Endothelial cell of umbilical vein (primary cell): ENCODE measurements around the gene LLPH. TPM values are rescaled to one million over a fixed set of nuclear protein-coding genes. Genes with fewer than 3 reads are reported as not detected.

Experiments used
- BruUV-seq: library from RNA; stranded (reverse); fragments of 400-500 nt; replicated peaks from 2 replicates; lab custom pipeline; 2021; lab: Mats Ljungman, UMichigan
- CTCF ChIA-PET: fragments of 300-600, 350-600 bp; sonication (Branson Sonifier 250); formaldehyde crosslinking; loops from one replicate; lab custom pipeline; 2021; ENCODE audit warnings: antibody characterized with exemption, inconsistent platforms; lab: Charles Lee
- POLR2A ChIA-PET: fragments of 300-600, 350-600 bp; sonication (Branson Sonifier 250); formaldehyde crosslinking; loops from one replicate; lab custom pipeline; 2021; ENCODE audit warnings: antibody characterized with exemption, inconsistent platforms; lab: Charles Lee
- DNase-seq: peaks from one replicate; pipeline ENCODE4 v3.0.0-alpha.2; 2011; ENCODE audit warnings: low read depth, low spot score
- FAIRE-seq: peaks from 2 replicates; lab custom pipeline; 2011; peaks lifted over from hg19 to GRCh38; lab: Jason Lieb, UNC
- H2AFZ ChIP-seq: 2 replicates; pipeline ENCODE4 v1.6.0; 2012; ENCODE audit warnings: low read depth, low read length, control low read depth, inconsistent platforms
- H3K27ac ChIP-seq: 2 replicates; pipeline ENCODE4 v1.5.1; 2011; ENCODE audit warnings: low read depth, mild to moderate bottlenecking, control low read depth, low read length, moderate library complexity; ENCODE audit not compliant: insufficient read depth
- H3K27me3 ChIP-seq, 2 experiments: 2 replicates each; pipeline versions ENCODE4 v1.6.0 to v1.6.1; 2011; ENCODE audit warnings: low read length in 2 of 2, mixed read lengths in 1 of 2; ENCODE audit not compliant: control insufficient read depth in 2 of 2, insufficient read depth in 2 of 2
- H3K36me3 ChIP-seq, 2 experiments: 2 replicates in 1 of 2; 3 replicates in 1 of 2; pipeline ENCODE4 v1.5.1; 2011; ENCODE audit warnings: low read length in 2 of 2, mild to moderate bottlenecking in 1 of 2, moderate library complexity in 1 of 2; ENCODE audit not compliant: control insufficient read depth in 2 of 2, insufficient read depth in 2 of 2; ENCODE audit errors: extremely low read depth in 1 of 2
- H3K4me1 ChIP-seq: 3 replicates; pipeline ENCODE4 v1.5.1; 2011; ENCODE audit warnings: mild to moderate bottlenecking, low read length; ENCODE audit not compliant: control insufficient read depth, insufficient read depth; ENCODE audit errors: extremely low read depth
- H3K4me2 ChIP-seq: 2 replicates; pipeline ENCODE4 v1.6.1; 2011; ENCODE audit warnings: low read length, control low read depth, mixed read lengths; ENCODE audit not compliant: insufficient read depth
- H3K4me3 ChIP-seq, 3 experiments: fragments of 200-600 bp in 1 of 3; sonication (generic), shearing (Covaris generic) in 1 of 3; replicated peaks in 1 of 3; 2 replicates each; pipeline ENCODE4 v1.5.1; 2011 to 2016; ENCODE audit warnings: control low read depth in 3 of 3, low read length in 3 of 3, mild to moderate bottlenecking in 2 of 3, inconsistent platforms in 1 of 3, low read depth in 1 of 3, moderate library complexity in 1 of 3; ENCODE audit not compliant: insufficient read depth in 1 of 3
- H3K79me2 ChIP-seq: 2 replicates; pipeline ENCODE4 v1.6.0; 2012; ENCODE audit warnings: low read length, inconsistent platforms; ENCODE audit not compliant: control insufficient read depth, insufficient read depth
- H3K9ac ChIP-seq: replicated peaks from 2 replicates; pipeline ENCODE3; 2011; ENCODE audit warnings: low read length, control low read depth; ENCODE audit not compliant: insufficient read depth; ENCODE audit errors: extremely low read depth
- H3K9me1 ChIP-seq: replicated peaks from 3 replicates; pipeline ENCODE4 v1.6.0; 2011; ENCODE audit warnings: mild to moderate bottlenecking, low read length; ENCODE audit not compliant: control insufficient read depth, insufficient read depth; ENCODE audit errors: extremely low read depth
- H3K9me3 ChIP-seq: replicated peaks from 2 replicates; pipeline ENCODE4 v1.5.1; 2012; ENCODE audit warnings: low read length, inconsistent platforms; ENCODE audit not compliant: control insufficient read depth, insufficient read depth
- H4K20me1 ChIP-seq: replicated peaks from 2 replicates; pipeline ENCODE3; 2011; ENCODE audit warnings: mild to moderate bottlenecking, low read length; ENCODE audit not compliant: control insufficient read depth, insufficient read depth; ENCODE audit errors: extremely low read depth
- CTCF ChIP-seq, 2 donors: IDR thresholded peaks; 1 replicate in 1 of 2; 2 replicates in 1 of 2; pipeline ENCODE4 v1.5.1; 2011; ENCODE audit warnings: low read length in 2 of 2, mild to moderate bottlenecking in 2 of 2, moderate library complexity in 2 of 2, control low read depth in 1 of 2, inconsistent platforms in 1 of 2, low read depth in 1 of 2; ENCODE audit not compliant: insufficient read depth in 1 of 2; ENCODE audit errors: extremely low read depth in 1 of 2
- EZH2 ChIP-seq: IDR thresholded peaks from 2 replicates; pipeline ENCODE4 v1.6.1; 2012; ENCODE audit warnings: borderline replicate concordance, low read depth, mild to moderate bottlenecking, moderate library complexity, low read length, inconsistent platforms; ENCODE audit not compliant: severe bottlenecking
- GATA2 ChIP-seq: IDR thresholded peaks from 2 replicates; pipeline ENCODE4 v1.7.0; 2011; ENCODE audit warnings: low read depth, mild to moderate bottlenecking, moderate library complexity, mixed read lengths, low read length; ENCODE audit not compliant: insufficient read length, insufficient read depth
- MAX ChIP-seq: IDR thresholded peaks from 2 replicates; pipeline ENCODE4 v1.6.1; 2011; ENCODE audit not compliant: insufficient read depth, insufficient read length
- POLR2A ChIP-seq: IDR thresholded peaks from 2 replicates; pipeline ENCODE4 v1.6.1; 2012; ENCODE audit warnings: low read depth, mild to moderate bottlenecking, control low read depth, low read length
- POLR2AphosphoS5 ChIP-seq: IDR thresholded peaks from 2 replicates; pipeline ENCODE4 v1.6.1; 2012; ENCODE audit warnings: low read depth, mild to moderate bottlenecking, control low read depth, low read length, moderate library complexity; ENCODE audit not compliant: insufficient read depth
- dilution Hi-C: fragments of 300-500 bp; cut with MboI; formaldehyde crosslinking; loops from one replicate; pipeline ENCODE4 v1.15.0; 2019; ENCODE audit warnings: low sequenced_read_pairs; ENCODE audit not compliant: extremely low pct_ligation_motif_present
- intact Hi-C: fragments of 100-400 bp; cut with micrococcal nuclease; formaldehyde crosslinking; loops from one replicate; pipeline ENCODE4 v1.10.0; 2022
- polyA plus RNA-seq, 4 experiments: library from polyadenylated mRNA; depleted of rRNA in 3 of 4; stranded (reverse) in 3 of 4; unstranded in 1 of 4; fragments of >200 nt; gene quantifications; 2 replicates each; pipeline versions ENCODE4 v1.2.1 to v1.2.3, GENCODE V29; 2011 to 2012; ENCODE audit warnings: missing spikeins in 1 of 4
- total RNA-seq: library from RNA; stranded (reverse); gene quantifications from 2 replicates; pipeline ENCODE4 v1.2.3, GENCODE V29; 2021

LLPH gene
- total and polyA plus RNA-seq, 2 donors (not counting 3 experiments of a cell fraction or from before 2014, with no cell fraction given) = 4.0 to 34.0 TPM

GRCh38 chr12:66170606-66171005 is 40.1 kb upstream of the LLPH start:
- FAIRE-seq = no peak
- Histone ChIP-seq H3K9ac (no peak overlapping the region), H3K9me1 (no peaks in the 10 kb centered on the region), H4K20me1 (no peaks in the 10 kb centered on the region), H3K27me3 (no peaks in the 10 kb centered on the region), H3K27ac (no peak overlapping the region), H3K9me3 (no peaks in the 10 kb centered on the region), H3K36me3 (no peaks in the 10 kb centered on the region), H3K4me2 (peak overlapping the region; percentile 9), H2AFZ (peak overlapping the region; percentile 61), H3K79me2 (peaks cover 33% of the 10 kb centered on the region), H3K4me1 (peaks cover 7% of the 10 kb centered on the region), H3K4me3 (no peak overlapping the region)
- TF ChIP-seq MAX = no peak
- no peak for TF ChIP-seq POLR2A
- TF ChIP-seq EZH2 = no peak
- TF ChIP-seq GATA2 = no peak
- intact Hi-C loops (no loop called here), dilution Hi-C loops (no loop called here)
- DNase-seq = no peak
- CTCF ChIA-PET = no interaction called here
- no TSS peak for BruUV-seq
- POLR2A ChIA-PET = interaction anchor here (0.7 to 1.8 kb wide), 2 partner anchors 16 to 40 kb away, joined by 4 to 7 read pairs; partner anchors contain the start of gene LLPH

GRCh38 chr12:66169221-66170170 is 38.9 kb upstream of the LLPH start, which contains the start of gene TMBIM4:
Gene TMBIM4, minus strand, starts transcription at chr12:66169996. Its CDS starts 45 bp downstream, at chr12:66169951.
- intact Hi-C loops (loop anchor here (1.0 kb wide), 5 partner anchors 17 to 66 kb away; partner anchors contain the start of genes IRAK3 and LLPH), dilution Hi-C loops (no loop called here)
- peak within 1 kb of the TSS; percentile 54 to 99 (median 88) for H3K4me3 ChIP-seq
- no peak for TF ChIP-seq POLR2A
- peak; percentile 33 to 63 for TF ChIP-seq CTCF (IDR thresholded peaks at IDR 0.05; ENCODE audit: extremely low read depth in 1 of 2, insufficient read depth in 1 of 2, low read depth in 1 of 2, low read length in 2 of 2)
- TF ChIP-seq POLR2AphosphoS5 = peak; percentile 90
- peaks cover 7% of the 10 kb centered on the region for H3K4me1 ChIP-seq
- peak within 1 kb of the TSS; percentile 63 for H2AFZ ChIP-seq
- ChIA-PET POLR2A (interaction anchor here (0.7 to 1.8 kb wide), 6 partner anchors 14 to 132 kb away, joined by 3 to 10 read pairs (median 6); partner anchors contain the start of genes HELB and LLPH), CTCF (interaction anchor here (0.7 to 2.6 kb wide), 21 partner anchors 9 to 525 kb away, joined by 3 to 27 read pairs (median 4); partner anchors contain the start of genes HELB and LLPH)
- FAIRE-seq (peak; percentile 91), DNase-seq (peak; percentile 92)
- H3K36me3 ChIP-seq = no peaks in the 10 kb centered on the region
- peak within 1 kb of the TSS; percentile 77 for H3K4me2 ChIP-seq
- peak within 1 kb of the TSS; percentile 95 for H3K9ac ChIP-seq
- BruUV-seq = TSS peak; percentile 90
- peaks cover 44% of the 10 kb centered on the region for H3K79me2 ChIP-seq
- peak within 1 kb of the TSS; percentile 81 for H3K27ac ChIP-seq
- H3K27me3 ChIP-seq = no peaks in the 10 kb centered on the region
- no peaks in the 10 kb centered on the region for H4K20me1 ChIP-seq
- H3K9me3 ChIP-seq = no peaks in the 10 kb centered on the region
- no peaks in the 10 kb centered on the region for H3K9me1 ChIP-seq
